PC-3 (cell line): ENCODE measurements around the gene CASS4. TPM values are rescaled to one million over a fixed set of nuclear protein-coding genes. Genes with fewer than 3 reads are reported as not detected.

Experiments
- ATAC-seq: fragments of 200-7000 bp; cut with Tn5 transposase; 2 replicates; pipeline ENCODE4 v1.9.1; 2020; ENCODE audit warnings: mild to moderate bottlenecking, moderate library complexity
- BruUV-seq: library from RNA; stranded (reverse); fragments of 400-500 nt; replicated peaks from 2 replicates; lab custom pipeline; 2021; lab: Mats Ljungman, UMichigan
- CTCF ChIA-PET: fragments of 300-600 bp; sonication (Branson Sonifier 250); formaldehyde crosslinking; loops from one replicate; lab custom pipeline; 2022; ENCODE audit warnings: antibody characterized with exemption; lab: Charles Lee
- POLR2A ChIA-PET: fragments of 300-600 bp; sonication (Branson Sonifier 250); formaldehyde crosslinking; loops from one replicate; lab custom pipeline; 2022; ENCODE audit warnings: antibody characterized with exemption; ENCODE audit not compliant: unreplicated experiment; lab: Charles Lee
- DNase-seq: peaks from one replicate; pipeline ENCODE4 v3.0.0-alpha.2; 2015
- H2AFZ ChIP-seq: fragments of 300-600 bp; sonication (generic); 2 replicates; pipeline ENCODE4 v1.6.0; 2016; ENCODE audit warnings: antibody characterized with exemption, low read length
- H3F3A ChIP-seq: fragments of 300-600 bp; sonication (generic); one replicate; pipeline ENCODE4 v1.6.0; 2017; ENCODE audit warnings: antibody characterized with exemption, low read length, control low read depth, mild to moderate bottlenecking; ENCODE audit not compliant: unreplicated experiment
- H3K27ac ChIP-seq: fragments of 300-600 bp; sonication (generic); 2 replicates; pipeline ENCODE4 v1.5.1; 2016; ENCODE audit warnings: mild to moderate bottlenecking, low read length
- H3K27me3 ChIP-seq: fragments of 300-600 bp; sonication (generic); 2 replicates; pipeline ENCODE4 v1.6.1; 2016; ENCODE audit warnings: low read length, mixed read lengths
- H3K36me3 ChIP-seq: fragments of 300-600 bp; sonication (generic); 2 replicates; pipeline ENCODE4 v1.6.1; 2016; ENCODE audit warnings: low read depth, mixed run types, low read length, mixed read lengths
- H3K4me1 ChIP-seq: fragments of 300-600 bp; sonication (generic); 2 replicates; pipeline ENCODE4 v1.5.1; 2016; ENCODE audit warnings: low read length; ENCODE audit not compliant: insufficient read depth
- H3K4me2 ChIP-seq: fragments of 300-600 bp; sonication (generic); 2 replicates; pipeline ENCODE4 v1.6.0; 2016; ENCODE audit warnings: low read length
- H3K4me3 ChIP-seq: fragments of 300-600 bp; sonication (generic); 2 replicates; pipeline ENCODE4 v1.5.1; 2016; ENCODE audit warnings: mild to moderate bottlenecking, low read length, mixed read lengths
- H3K79me2 ChIP-seq: fragments of 300-600 bp; sonication (generic); 2 replicates; pipeline ENCODE4 v1.6.1; 2017; ENCODE audit warnings: low read length, mixed read lengths
- H3K9ac ChIP-seq: fragments of 300-600 bp; sonication (generic); 2 replicates; pipeline ENCODE4 v1.6.0; 2016; ENCODE audit warnings: mild to moderate bottlenecking, low read length
- H3K9me2 ChIP-seq: fragments of 300-600 bp; sonication (generic); replicated peaks from 2 replicates; pipeline ENCODE4 v1.6.1; 2016; ENCODE audit warnings: mixed run types, low read length, mixed read lengths
- H3K9me3 ChIP-seq: fragments of 300-600 bp; sonication (generic); 2 replicates; pipeline ENCODE4 v1.6.1; 2016; ENCODE audit warnings: low read length, mixed read lengths
- H4K20me1 ChIP-seq: fragments of 300-600 bp; sonication (generic); 2 replicates; pipeline ENCODE4 v1.6.1; 2016; ENCODE audit warnings: low read length, mixed read lengths
- CTCF ChIP-seq: fragments of 300-600 bp; sonication (generic); conservative IDR thresholded peaks from 2 replicates; pipeline ENCODE4 v1.5.1; 2017; ENCODE audit warnings: antibody characterized with exemption, low read depth, mild to moderate bottlenecking, low read length
- EZH2 ChIP-seq: fragments of 300-600 bp; sonication (generic); IDR thresholded peaks from one replicate; pipeline ENCODE4 v1.6.1; 2017; ENCODE audit warnings: antibody characterized with exemption, mild to moderate bottlenecking, low read length; ENCODE audit not compliant: unreplicated experiment
- EZH2phosphoT487 ChIP-seq: fragments of 300-600 bp; sonication (generic); IDR thresholded peaks from 2 replicates; pipeline ENCODE4 v1.6.1; 2018; ENCODE audit warnings: mild to moderate bottlenecking, antibody characterized with exemption, low read length, borderline replicate concordance
- intact Hi-C: fragments of 100-400 bp; cut with micrococcal nuclease; formaldehyde crosslinking; loops from 2 replicates; pipeline ENCODE4 v1.9.0; 2023
- total RNA-seq: library from RNA; depleted of rRNA; stranded (reverse); fragments of >200 nt; gene quantifications from 2 replicates; pipeline ENCODE4 v1.2.3, GENCODE V29; 2014

The CASS4 gene
- total RNA-seq, 1 experiment from 2014 or later = 0.04 TPM

- Histone ChIP-seq H3K9me2 (no peaks in the 10 kb centered on the region), H3K9ac (no peak overlapping the region), H3K79me2 (no peaks in the 10 kb centered on the region), H3K4me1 (no peaks in the 10 kb centered on the region), H3K4me2 (no peak overlapping the region), H4K20me1 (no peaks in the 10 kb centered on the region), H3K36me3 (no peaks in the 10 kb centered on the region), H3K27me3 (no peaks in the 10 kb centered on the region), H3K4me3 (no peak overlapping the region), H3K27ac (no peak overlapping the region), H3K9me3 (no peaks in the 10 kb centered on the region), H3F3A (no peaks in the 10 kb centered on the region), H2AFZ (no peak overlapping the region)
- DNase-seq (no peak), ATAC-seq (no peak)
- no peak for TF ChIP-seq CTCF
- TF ChIP-seq EZH2phosphoT487 = no peak
- TF ChIP-seq EZH2 = no peak
- CTCF ChIA-PET = no interaction called here
- no TSS peak for BruUV-seq
- POLR2A ChIA-PET = no interaction called here
- intact Hi-C loops = no loop called here
Measured at GRCh38 chr20:56443654-56444540, 31.8 kb downstream of the CASS4 start.

- TF ChIP-seq EZH2phosphoT487 (no peak), CTCF (no peak), EZH2 (no peak)
- H4K20me1 ChIP-seq = no peaks in the 10 kb centered on the region
Measured at GRCh38 chr20:56445130-56445529, 33.1 kb downstream of the CASS4 start.

GRCh38 chr20:56445540-56445939, 33.5 kb downstream of the CASS4 start:
- Histone ChIP-seq H3K9me3 (no peaks in the 10 kb centered on the region), H3K27me3 (no peaks in the 10 kb centered on the region), H3K27ac (no peak overlapping the region), H2AFZ (no peak overlapping the region), H3K4me1 (no peaks in the 10 kb centered on the region), H3F3A (no peaks in the 10 kb centered on the region), H4K20me1 (no peaks in the 10 kb centered on the region), H3K9ac (no peak overlapping the region), H3K79me2 (no peaks in the 10 kb centered on the region), H3K36me3 (no peaks in the 10 kb centered on the region), H3K9me2 (no peaks in the 10 kb centered on the region), H3K4me2 (no peak overlapping the region), H3K4me3 (no peak overlapping the region)
- TF ChIP-seq EZH2 (no peak), CTCF (no peak), EZH2phosphoT487 (no peak)
- BruUV-seq = no TSS peak
- CTCF ChIA-PET = no interaction called here
- DNase-seq = no peak
- intact Hi-C loops = no loop called here
- POLR2A ChIA-PET = no interaction called here
- no peak for ATAC-seq

More at GRCh38 chr20:56445130-56445529, 33.1 kb downstream of the CASS4 start:
- H3K9ac ChIP-seq = no peak overlapping the region
- no peaks in the 10 kb centered on the region for H3K36me3 ChIP-seq
- no peaks in the 10 kb centered on the region for H3K9me3 ChIP-seq
- H3K4me2 ChIP-seq = no peak overlapping the region
- H3K9me2 ChIP-seq = no peaks in the 10 kb centered on the region
- no peak overlapping the region for H3K4me3 ChIP-seq
- no peak overlapping the region for H2AFZ ChIP-seq
- BruUV-seq = no TSS peak
- no peaks in the 10 kb centered on the region for H3F3A ChIP-seq
- H3K27ac ChIP-seq = no peak overlapping the region
- DNase-seq (no peak), ATAC-seq (no peak)
- ChIA-PET CTCF (no interaction called here), POLR2A (no interaction called here)
- intact Hi-C loops = no loop called here
- no peaks in the 10 kb centered on the region for H3K79me2 ChIP-seq
- H3K4me1 ChIP-seq = no peaks in the 10 kb centered on the region
- H3K27me3 ChIP-seq = no peaks in the 10 kb centered on the region
